ENCODE measurements around the gene ECSIT.

- no peak for TF ChIP-seq CTCF (conservative IDR thresholded peaks at IDR 0.05; ENCODE audit: low read depth in 2 of 2)
- no peak for TF ChIP-seq REST (IDR thresholded peaks at IDR 0.05; ENCODE audit: unreplicated experiment)
- no peak for TF ChIP-seq POLR2AphosphoS5 (IDR thresholded peaks at IDR 0.05; ENCODE audit: low read depth)
- TF ChIP-seq ZNF331 (CRISPR knock-in tag; IDR thresholded peaks at IDR 0.05; ENCODE audit: low read depth), result no peak
- TF ChIP-seq, protein P1, sequence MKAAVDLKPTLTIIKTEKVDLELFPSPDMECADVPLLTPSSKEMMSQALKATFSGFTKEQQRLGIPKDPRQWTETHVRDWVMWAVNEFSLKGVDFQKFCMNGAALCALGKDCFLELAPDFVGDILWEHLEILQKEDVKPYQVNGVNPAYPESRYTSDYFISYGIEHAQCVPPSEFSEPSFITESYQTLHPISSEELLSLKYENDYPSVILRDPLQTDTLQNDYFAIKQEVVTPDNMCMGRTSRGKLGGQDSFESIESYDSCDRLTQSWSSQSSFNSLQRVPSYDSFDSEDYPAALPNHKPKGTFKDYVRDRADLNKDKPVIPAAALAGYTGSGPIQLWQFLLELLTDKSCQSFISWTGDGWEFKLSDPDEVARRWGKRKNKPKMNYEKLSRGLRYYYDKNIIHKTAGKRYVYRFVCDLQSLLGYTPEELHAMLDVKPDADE (IDR thresholded peaks at IDR 0.05), result no peak
- no peak for TF ChIP-seq EZH2phosphoT487 (IDR thresholded peaks at IDR 0.05; ENCODE audit: unreplicated experiment)
These were observed 65.5 kb downstream of the ECSIT start for GRCh38 chr19:11463391-11463790.

All from GM23338 (cell line).